NCI-H748 (cell line): Measurements from ENCODE around the gene SYNE1.
A peak's percentile ranks its signal among the peaks of the same experiment; 100 is the strongest.
"Not testable (repeated sequence)": the region's sequence is repeated elsewhere in the genome, so short reads cannot be mapped to it uniquely, and the experiment has no call there.

Experiments used
- DNase-seq: peaks from one replicate; lab custom pipeline; 2025; ENCODE audit not compliant: unreplicated experiment; lab: John Stamatoyannopoulos, UW

SYNE1 gene

DNA sequence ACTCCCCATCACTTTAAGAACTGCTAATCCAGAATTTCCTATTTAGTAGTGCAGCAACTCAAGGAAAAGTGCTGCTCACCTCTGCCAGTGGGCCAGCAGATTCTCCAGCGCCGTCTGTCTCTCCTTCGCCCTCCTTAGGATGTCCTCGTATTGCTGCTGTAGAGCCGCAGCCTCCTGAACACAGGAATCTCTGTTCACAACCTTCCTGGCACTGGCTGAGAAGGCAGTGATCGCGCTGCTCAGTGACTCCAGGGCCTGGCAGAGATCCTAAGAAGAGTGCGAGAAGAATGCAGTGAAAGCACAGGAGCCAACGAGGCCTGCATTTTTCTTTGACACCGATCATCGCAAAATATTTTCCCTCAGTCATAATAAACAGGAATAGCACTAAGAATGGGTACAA lies 209.0 kb downstream of the SYNE1 start:
- DNase-seq, result no peak

DNA sequence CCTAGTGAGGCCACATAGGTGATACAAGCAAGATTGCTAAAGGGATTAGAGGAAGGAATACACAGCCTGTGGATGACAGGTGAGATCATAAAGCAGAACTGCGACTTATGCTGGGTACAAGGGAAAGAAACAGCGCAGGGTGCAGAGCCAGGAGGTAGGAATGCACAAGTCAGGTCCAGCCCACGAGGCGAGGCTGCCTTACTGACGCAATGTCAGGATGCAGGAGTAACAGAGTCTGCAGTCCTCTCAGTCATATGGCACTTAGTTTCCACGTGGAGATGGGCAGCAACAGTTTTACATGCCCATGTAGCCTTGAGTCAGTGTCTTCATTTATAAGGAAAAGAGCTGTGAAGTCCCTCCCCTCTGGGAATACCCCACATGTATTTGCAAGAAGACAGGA lies 210.9 kb downstream of the SYNE1 start:
- no peak for DNase-seq

GRCh38 chr6:152423216-152424103 lies 213.7 kb downstream of the SYNE1 start:
- DNase-seq, result no peak

DNA sequence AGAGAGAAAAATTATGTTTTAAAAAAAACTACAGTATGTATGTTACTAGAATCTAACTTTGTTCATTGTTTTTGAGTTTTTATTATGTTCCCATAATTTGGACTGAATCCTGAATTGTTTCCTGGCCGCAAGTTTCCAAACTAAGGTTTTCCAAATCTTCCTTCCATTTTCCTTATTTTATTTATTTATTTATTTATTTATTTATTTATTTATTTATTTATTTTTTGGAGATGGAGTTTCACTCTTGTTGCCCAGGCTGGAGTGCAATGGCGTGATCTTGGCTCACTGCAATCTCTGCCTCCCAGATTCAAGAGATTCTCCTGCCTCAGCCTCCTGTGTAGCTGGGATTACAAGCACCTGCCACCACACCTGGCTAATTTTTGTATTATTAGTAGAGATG lies 215.7 kb downstream of the SYNE1 start:
- DNase-seq, result not testable (repeated sequence)

DNA sequence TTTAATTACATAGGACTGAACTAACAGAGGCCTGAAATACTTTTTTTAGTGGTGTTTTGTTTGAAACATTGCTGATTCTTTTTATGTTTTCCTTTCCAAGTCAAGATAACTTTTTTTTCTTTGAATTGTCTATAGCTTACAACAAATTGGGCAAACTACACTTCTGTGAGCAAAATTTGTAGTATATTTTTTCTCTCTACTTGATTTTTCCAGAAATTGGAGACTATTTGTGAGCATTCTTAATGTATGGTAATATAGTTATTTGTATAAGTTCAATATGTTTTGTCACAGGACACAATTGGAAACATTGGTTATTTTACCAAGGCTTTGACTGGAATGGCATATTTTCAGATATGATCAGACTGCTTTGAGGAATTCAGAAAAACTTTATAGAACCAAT lies 216.5 kb downstream of the SYNE1 start:
- no peak for DNase-seq

DNA sequence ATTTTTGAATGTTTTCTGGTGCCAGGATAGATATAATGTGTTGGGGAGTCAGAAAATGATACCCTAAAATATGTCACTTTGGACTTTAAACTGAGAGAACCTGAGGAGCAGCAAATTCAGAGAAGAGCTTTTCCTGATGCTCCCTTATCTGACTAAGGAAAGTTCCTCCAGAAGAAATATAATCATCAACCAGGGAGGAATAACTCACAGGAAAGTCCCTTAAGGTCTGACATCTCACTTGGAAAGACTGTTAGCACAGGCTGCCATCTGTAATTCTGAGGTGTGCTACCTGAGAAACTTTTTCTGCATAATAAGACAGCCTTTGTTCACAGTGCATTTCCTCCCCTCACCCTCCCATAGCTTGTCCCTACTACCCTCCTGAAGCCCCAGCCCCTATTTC lies 218.6 kb downstream of the SYNE1 start:
- no peak for DNase-seq

DNA sequence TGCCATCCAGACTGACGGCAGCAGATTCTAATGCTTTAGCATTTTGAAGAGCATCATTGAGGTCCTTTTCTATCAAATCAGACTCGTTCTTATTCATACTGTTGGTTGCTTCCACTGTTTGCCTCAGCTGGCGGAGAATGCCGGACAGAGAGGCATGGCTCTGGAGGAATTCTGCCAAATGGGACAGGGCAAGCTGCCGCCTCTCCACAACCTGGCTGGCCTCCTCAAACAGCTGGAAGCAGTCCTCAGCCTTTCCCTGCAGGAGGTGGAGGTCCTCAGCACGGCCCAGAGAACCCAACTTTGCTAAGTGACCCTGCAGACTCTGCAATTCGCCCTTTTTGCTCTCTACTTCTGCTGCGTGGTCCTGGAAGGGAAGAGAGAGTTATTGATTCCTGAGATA lies 220.5 kb downstream of the SYNE1 start:
- DNase-seq, result no peak

DNA sequence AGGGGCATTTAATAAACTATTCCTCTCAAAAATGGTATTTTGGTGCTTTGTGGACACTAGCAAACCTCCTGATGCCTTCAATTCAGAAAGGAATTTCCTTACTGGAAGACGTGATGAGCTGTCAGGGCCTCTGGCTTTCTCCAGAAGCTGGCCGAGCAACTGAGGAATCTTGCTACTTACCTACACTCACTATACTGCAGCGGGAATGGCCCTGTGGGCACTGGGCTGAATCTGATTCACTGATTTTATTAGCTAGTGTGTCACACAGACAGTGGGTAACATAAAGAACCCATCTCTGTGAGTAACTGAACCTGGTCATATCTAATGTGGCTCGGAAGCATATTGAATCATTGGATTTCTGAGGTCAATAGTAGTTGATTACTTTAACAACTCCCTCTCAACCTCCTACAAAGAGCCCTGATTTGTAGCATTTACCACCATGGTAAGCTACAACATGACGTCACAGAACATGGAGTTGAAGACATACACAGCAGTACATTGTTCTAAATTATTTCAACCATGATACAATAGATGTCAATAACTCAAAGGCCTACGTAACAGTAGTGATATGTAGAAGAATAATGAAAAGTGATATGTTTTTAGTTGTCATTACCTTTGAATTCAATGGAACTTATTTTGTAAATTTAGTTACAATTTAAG lies 232.1 kb downstream of the SYNE1 start:
- DNase-seq, result no peak

DNA sequence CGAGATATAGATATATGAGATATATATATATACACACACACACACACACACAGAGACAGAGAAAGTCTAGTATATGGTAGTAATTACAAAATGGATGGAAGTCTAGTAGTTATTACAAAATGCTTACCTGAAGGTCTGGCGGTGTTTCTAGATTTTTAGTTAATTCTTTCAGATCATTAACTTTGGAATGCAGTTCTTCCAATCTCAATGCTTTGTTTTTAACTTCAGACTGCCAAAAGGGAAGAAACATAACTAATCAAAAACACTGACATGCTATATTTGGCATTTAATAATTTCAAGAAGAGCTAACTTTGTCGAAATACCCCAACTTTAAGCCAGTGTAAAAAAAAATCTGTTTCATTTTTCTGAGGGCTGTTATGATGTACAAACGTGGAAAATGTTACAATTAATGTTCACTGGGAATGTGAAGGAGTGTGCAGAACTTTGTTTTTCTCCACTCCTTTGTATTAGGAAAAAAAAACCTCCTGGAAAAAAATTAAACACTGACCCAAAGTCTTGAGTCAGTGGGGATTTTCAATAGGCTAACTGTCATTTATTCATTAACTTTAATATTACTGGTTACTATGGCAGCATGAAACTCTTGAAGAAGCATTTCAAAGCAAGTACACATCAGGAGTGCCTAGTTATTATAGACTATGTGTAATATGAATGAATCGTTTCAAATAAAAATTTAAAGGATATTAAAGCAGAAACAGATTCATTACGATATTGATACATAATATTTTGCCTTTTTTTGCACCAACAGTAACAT lies 232.9 kb downstream of the SYNE1 start:
- DNase-seq, result no peak

DNA sequence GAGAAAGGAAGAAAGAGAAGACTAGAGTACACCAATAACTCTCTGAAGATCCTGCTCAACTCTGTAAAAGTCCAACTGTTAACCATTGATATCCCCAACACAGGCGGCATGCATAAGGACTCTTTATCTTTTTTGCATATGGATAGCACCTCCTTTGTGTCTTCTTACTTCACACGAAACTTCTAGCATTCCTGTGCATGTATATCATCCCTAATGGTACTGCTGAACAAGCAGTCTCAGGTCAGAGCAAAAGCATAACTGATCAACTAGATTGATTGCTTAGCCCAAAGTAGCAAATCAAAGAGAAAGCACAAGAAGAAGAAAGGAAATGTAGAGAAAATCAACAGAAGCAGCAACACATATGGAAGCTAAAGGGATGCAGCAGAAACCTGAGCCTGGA lies 234.4 kb downstream of the SYNE1 start:
- DNase-seq, result no peak

GRCh38 chr6:152401978-152402377 lies 235.2 kb downstream of the SYNE1 start:
- no peak for DNase-seq

DNA sequence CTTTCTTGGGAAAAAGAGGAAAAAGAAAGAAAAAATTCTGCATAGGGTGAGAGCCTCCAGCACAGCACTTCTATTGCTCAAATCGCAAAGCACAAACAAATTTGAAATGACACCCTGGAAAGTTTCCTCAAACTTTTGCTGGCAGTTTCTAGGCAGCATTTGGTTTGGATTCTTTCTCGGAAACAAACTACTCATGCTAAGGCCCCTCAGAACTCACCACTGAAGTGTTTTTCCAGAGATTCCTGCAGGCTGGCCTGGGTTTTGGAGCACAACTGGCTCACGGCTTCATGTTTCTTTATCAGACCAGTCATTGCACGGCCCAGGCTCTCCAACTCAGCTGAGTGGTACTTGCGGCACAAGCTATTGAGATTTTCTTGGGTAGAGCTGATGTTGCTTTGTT lies 237.8 kb downstream of the SYNE1 start:
- DNase-seq, result no peak

DNA sequence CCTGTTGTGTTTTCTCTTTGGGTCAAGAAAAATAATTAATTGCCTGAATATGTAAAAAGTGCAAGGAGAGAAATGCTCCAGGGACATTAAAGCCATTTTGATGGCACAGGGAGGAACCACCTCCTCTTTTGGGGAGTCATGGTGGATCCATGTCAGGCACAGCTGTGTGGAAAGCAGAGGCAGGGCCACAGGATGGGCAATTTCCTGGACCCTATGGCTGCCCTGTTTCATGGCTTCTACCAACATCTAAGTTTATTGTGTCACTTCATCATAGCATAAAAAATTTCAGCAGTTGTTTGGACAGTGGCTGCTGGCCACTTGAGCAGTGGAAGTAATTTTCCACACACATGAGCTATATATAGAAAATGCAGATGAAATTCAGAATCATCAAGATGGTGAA lies 238.2 kb downstream of the SYNE1 start:
- no peak for DNase-seq

- no peak for DNase-seq
Observed at GRCh38 chr6:152398316-152398715, 238.8 kb downstream of the SYNE1 start.

DNA sequence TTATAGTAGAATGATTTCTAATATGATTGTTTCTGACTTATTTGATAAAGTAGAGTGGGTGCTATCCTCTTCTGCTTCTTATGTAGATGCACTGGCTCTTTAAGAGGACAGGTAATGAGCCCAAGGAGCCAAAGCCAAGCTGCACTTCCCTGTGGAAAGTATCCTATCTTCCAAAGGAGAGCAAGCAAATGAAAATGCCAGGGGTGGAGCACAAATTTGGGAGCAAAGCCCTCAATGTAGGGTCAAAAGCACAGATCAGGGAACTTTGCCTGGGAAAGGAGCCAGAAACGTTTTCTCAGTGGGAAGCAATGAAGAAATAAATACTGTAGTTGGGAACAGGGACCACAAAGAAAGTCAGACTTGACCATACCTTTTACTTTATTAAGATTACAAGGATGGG lies 242.9 kb downstream of the SYNE1 start:
- no peak for DNase-seq

DNA sequence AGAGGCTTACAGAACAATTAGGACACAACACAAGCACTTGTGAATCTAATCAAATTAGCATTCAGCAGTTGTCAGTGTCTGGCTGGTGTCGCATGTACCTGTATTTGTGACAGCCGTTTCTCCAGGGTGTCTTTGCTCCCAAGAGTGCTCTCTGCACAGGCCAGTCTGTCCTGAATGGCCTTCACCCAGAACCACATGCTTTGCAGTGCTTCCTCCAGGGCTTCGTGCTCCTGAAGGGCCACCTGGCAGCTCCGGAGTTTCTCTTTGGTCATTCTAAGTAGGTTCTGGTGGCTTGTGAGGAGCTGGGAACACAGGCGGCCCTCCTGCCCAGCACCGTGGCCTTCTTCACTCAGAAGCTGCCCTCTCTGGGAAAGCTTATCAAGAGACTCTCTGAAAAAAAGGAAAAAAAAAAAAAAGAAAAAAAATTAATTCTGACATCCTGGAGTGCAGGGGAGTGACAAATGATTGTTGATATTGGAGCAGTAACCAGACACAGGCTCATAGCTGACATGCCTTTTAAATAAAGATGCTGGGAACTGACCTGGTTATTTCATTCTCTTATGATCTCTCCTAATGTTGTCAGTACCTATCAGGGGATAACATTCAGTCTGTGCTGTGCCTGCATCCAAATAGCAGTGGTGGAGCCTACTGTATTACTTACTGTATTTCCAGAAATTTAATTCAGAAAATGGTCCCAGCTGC lies 245.8 kb downstream of the SYNE1 start:
- no peak for DNase-seq

DNA sequence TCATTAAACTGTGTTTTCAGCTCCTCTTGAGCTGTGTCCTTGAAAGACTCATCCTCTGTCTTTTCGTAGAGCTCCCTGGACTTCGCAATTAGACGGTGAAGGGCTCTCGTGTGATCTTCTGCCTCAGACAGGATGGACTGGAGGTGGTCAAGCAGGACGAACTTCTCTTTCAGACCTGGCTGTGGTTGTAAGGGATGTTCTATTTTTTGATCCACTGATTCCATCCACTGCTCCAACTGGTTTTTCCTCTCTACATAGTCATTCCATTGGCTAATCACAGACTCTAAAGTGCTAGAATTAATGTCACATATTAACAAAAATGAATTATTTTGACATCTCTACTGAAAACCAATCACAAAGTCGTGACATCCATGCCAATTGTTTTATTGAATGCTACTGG lies 250.1 kb downstream of the SYNE1 start:
- DNase-seq, result no peak

DNA sequence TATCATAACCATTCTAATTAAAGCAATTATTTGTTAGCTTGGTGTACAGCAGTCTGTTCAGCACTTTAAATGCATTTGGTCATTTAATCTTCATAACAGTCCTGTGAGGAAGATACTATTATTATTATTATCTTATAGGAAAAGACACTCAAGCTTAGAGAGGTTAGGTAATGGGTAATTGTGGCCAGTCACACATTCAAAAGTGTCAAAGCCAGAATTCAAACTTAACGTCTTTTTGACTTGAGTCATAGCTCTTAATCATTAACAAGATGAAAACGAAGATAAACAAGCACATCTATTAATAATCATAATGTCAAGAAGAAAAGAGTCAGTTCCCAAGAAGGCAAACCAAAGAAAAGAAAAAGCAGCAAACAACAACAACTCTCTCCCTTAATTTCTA lies 251.0 kb downstream of the SYNE1 start:
- no peak for DNase-seq

DNA sequence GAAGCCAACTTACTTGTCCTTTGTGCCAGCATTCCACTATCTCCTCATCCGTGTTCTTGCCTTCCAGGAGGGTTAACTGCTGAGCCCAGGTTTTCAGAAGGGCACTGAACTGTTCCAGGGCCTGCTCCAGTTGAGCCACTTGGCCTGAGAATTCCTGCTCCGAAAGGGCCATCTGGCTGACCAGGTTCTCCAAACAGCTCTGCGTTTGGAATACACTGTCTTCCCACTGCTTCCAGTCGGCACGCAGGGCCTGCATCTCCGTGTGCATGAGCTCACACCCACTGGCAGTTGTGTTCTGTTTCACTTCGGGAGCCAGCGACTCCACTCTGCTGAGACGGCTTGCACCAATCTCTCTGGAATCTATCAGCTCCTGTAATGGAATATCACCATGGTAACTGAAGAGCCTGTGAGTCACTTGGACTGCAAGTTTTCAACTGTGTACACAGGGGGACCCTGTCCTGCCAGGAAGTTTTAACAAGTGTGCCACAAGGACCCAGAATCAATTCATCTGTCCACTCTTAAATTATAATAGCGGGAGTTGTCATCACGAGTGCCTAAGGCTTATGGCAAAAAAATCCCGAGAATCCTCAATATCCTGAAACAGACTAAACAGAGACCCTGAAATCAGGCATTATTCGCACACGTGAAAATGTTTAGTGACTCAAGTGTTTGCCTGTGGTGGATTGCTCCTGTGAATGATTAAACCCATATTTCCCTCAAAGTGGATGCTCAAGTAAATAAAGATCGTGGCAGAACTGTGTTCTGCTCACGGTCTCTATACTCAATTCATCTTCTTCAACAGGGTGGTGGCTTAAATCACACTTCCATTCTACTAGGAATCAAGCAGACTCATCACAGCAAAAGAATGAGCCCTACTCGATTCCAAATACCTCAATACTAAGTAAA lies 255.9 kb downstream of the SYNE1 start:
- DNase-seq, result peak; percentile 21

DNA sequence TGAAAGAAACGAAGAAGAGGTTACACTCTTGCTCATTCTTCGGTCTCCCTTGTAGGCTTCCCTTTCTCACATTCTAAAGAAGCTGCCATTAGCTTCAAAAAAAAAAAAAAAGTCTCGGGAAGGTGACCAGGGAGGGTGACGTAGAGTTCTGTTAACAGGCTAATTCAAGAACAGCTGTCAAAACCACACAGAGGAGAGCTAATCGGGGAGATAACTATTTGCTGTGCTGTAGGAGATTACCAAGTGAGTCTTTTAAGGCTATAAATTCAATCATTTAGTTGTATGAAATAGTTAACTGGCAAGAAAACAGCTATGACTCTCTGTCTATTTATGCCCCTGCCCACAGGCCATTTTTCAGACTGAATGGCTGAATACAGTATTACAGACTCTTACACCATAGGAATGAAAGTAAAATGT lies 256.8 kb downstream of the SYNE1 start:
- no peak for DNase-seq
